Measurements from ENCODE around the gene PHACTR4.
"Not testable (repeated sequence)": the region's sequence is repeated elsewhere in the genome, so short reads cannot be mapped to it uniquely, and the experiment has no call there.

The PHACTR4 gene

GRCh38 chr1:28417926-28418637 lies 48.5 kb downstream of the PHACTR4 start:
- intact Hi-C loops (cut with DNase I): no loop called here
- no peak for DNase-seq

- intact Hi-C loops (cut with DNase I): no loop called here
- DNase-seq: no peak
Measured at GRCh38 chr1:28421744-28422143, 52.2 kb downstream of the PHACTR4 start.

- intact Hi-C loops (cut with DNase I): no loop called here
Measured at GRCh38 chr1:28426831-28427230, 57.3 kb downstream of the PHACTR4 start.

GRCh38 chr1:28428012-28428411 lies 58.5 kb downstream of the PHACTR4 start:
- DNase-seq: no peak

More at GRCh38 chr1:28426831-28427230, 57.3 kb downstream of the PHACTR4 start:
- DNase-seq: no peak

GRCh38 chr1:28428990-28429520 lies 59.5 kb downstream of the PHACTR4 start:
- intact Hi-C loops (cut with DNase I): no loop called here

More at GRCh38 chr1:28428012-28428411, 58.5 kb downstream of the PHACTR4 start:
- intact Hi-C loops (cut with DNase I): no loop called here

GRCh38 chr1:28436211-28436769 lies 66.8 kb downstream of the PHACTR4 start:
- intact Hi-C loops (cut with DNase I): no loop called here
- no peak for DNase-seq

More at GRCh38 chr1:28428990-28429520, 59.5 kb downstream of the PHACTR4 start:
- no peak for DNase-seq

- DNase-seq: peak in 1 of 42 donors; percentile 40
- intact Hi-C loops (cut with DNase I): no loop called here
Measured at GRCh38 chr1:28437264-28437923, 67.9 kb downstream of the PHACTR4 start.

- peak; percentile 12 to 94 (median 72) for DNase-seq
- intact Hi-C loops (cut with DNase I): no loop called here
Measured at GRCh38 chr1:28437924-28438699, 68.6 kb downstream of the PHACTR4 start.

- intact Hi-C loops (cut with DNase I): no loop called here
- DNase-seq: no peak
Measured at GRCh38 chr1:28439320-28439719, 69.8 kb downstream of the PHACTR4 start.

- DNase-seq: no peak
- intact Hi-C loops (cut with DNase I): no loop called here
Measured at GRCh38 chr1:28441674-28442073, 72.1 kb downstream of the PHACTR4 start.

- DNase-seq: no peak
- intact Hi-C loops (cut with DNase I): no loop called here
Measured at GRCh38 chr1:28443550-28443949, 74.0 kb downstream of the PHACTR4 start.

- intact Hi-C loops (cut with DNase I): no loop called here
- no peak for DNase-seq
Measured at GRCh38 chr1:28447679-28448078, 78.1 kb downstream of the PHACTR4 start.

- intact Hi-C loops (cut with DNase I); DNase-seq: not testable (repeated sequence)
Measured at GRCh38 chr1:28448094-28448611, 78.6 kb downstream of the PHACTR4 start.

GRCh38 chr1:28449904-28450303 lies 80.4 kb downstream of the PHACTR4 start:
- intact Hi-C loops (cut with DNase I): no loop called here
- no peak for DNase-seq

GRCh38 chr1:28450561-28450960 lies 81.0 kb downstream of the PHACTR4 start:
- no peak for DNase-seq
- intact Hi-C loops (cut with DNase I): no loop called here

- intact Hi-C loops (cut with DNase I): no loop called here
- peak in 24 of 42 donors; percentile 11 to 74 (median 32) for DNase-seq
Measured at GRCh38 chr1:28451011-28451410, 81.5 kb downstream of the PHACTR4 start.

GRCh38 chr1:28456078-28456477 lies 86.5 kb downstream of the PHACTR4 start:
- DNase-seq: peak in 1 of 42 donors; percentile 12
- intact Hi-C loops (cut with DNase I): no loop called here

- no peak for DNase-seq
- intact Hi-C loops (cut with DNase I): no loop called here
Measured at GRCh38 chr1:28457678-28458077, 88.1 kb downstream of the PHACTR4 start.

All from head of caudate nucleus (tissue), 42 donors.